HepG2 (cell line): ENCODE measurements around the gene MAML1. TPM values are rescaled to one million over a fixed set of nuclear protein-coding genes. Genes with fewer than 3 reads are reported as not detected.
A peak's percentile ranks its signal among the peaks of the same experiment; 100 is the strongest.

Experiments
- BORCS8-MEF2B ChIP-seq: sonication (generic); formaldehyde crosslinking; IDR thresholded peaks from 2 replicates; pipeline ENCODE4 v1.8.0; 2022; ENCODE audit warnings: mild to moderate bottlenecking, missing genetic modification reagents
- NFE2L1 ChIP-seq: sonication (generic); formaldehyde crosslinking; IDR thresholded peaks from 2 replicates; pipeline ENCODE4 v1.4.0; 2020; ENCODE audit warnings: missing genetic modification reagents, mild to moderate bottlenecking, borderline replicate concordance
- REXO4 ChIP-seq: sonication (generic); formaldehyde crosslinking; IDR thresholded peaks from 2 replicates; pipeline ENCODE4 v1.8.0; 2022; ENCODE audit warnings: missing genetic modification reagents, mild to moderate bottlenecking, borderline replicate concordance
- SOX13 ChIP-seq, 3 experiments: fragments of 450-650 bp in 1 of 3; sonication (generic) in 1 of 3; formaldehyde crosslinking in 1 of 3; IDR thresholded peaks in 2 of 3; conservative IDR thresholded peaks in 1 of 3; 2 replicates each; pipeline versions ENCODE4 v1.5.0 to v1.6.1; 2016 to 2020; ENCODE audit warnings: antibody characterized with exemption in 1 of 3, mild to moderate bottlenecking in 1 of 3, missing compliant biosample characterization in 1 of 3, missing genetic modification reagents in 1 of 3, moderate library complexity in 1 of 3
- TAF15 ChIP-seq: fragments of 200-400 bp; formaldehyde crosslinking; IDR thresholded peaks from one replicate; pipeline ENCODE4 v1.6.1; 2018; ENCODE audit warnings: mild to moderate bottlenecking, low read depth, low read length; ENCODE audit not compliant: poor library complexity, severe bottlenecking
- TEAD2 ChIP-seq: sonication (generic); formaldehyde crosslinking; IDR thresholded peaks from 2 replicates; pipeline ENCODE4 v1.9.0; 2021; ENCODE audit warnings: missing genetic modification reagents
- ZFX ChIP-seq: sonication (generic); formaldehyde crosslinking; IDR thresholded peaks from 2 replicates; pipeline ENCODE4 v1.4.0; 2020; ENCODE audit warnings: mild to moderate bottlenecking, low read depth, missing genetic modification reagents, moderate library complexity
- ZKSCAN1 ChIP-seq: fragments of 150-350 bp; IDR thresholded peaks from 2 replicates; pipeline ENCODE4 v1.6.1; 2014; ENCODE audit warnings: low read length
- ZNF138 ChIP-seq: sonication (generic); formaldehyde crosslinking; IDR thresholded peaks from 2 replicates; pipeline ENCODE4 v1.5.0; 2020; ENCODE audit warnings: mild to moderate bottlenecking, low read depth, missing genetic modification reagents
- ZNF354B ChIP-seq: sonication (generic); formaldehyde crosslinking; IDR thresholded peaks from 2 replicates; pipeline ENCODE4 v1.8.0; 2022; ENCODE audit warnings: mild to moderate bottlenecking, missing genetic modification reagents
- ZNF558 ChIP-seq: sonication (generic); formaldehyde crosslinking; IDR thresholded peaks from 2 replicates; pipeline ENCODE4 v1.9.0; 2022; ENCODE audit warnings: mild to moderate bottlenecking, missing genetic modification reagents, borderline replicate concordance
- polyA plus RNA-seq, 8 experiments: library from polyadenylated mRNA; depleted of rRNA in 3 of 8; stranded (reverse) in 7 of 8; unstranded in 1 of 8; fragments of >200 nt; fragmentation: Illumina TruSeq in 4 of 8; extraction: Trizol in 4 of 8; gene quantifications; 2 replicates each; pipeline versions ENCODE4 v1.2.1 to v1.2.3, GENCODE V29; 2011 to 2016; ENCODE audit warnings: low read depth in 4 of 8, missing spikeins in 1 of 8, mixed read lengths in 1 of 8; ENCODE audit not compliant: insufficient read depth in 1 of 8
- total RNA-seq, 5 experiments: library from RNA; depleted of rRNA; stranded (reverse); fragments of >200 nt; fragmentation: Illumina TruSeq; extraction: Trizol; gene quantifications; 2 replicates each; pipeline ENCODE4 v1.2.3, GENCODE V29; 2016; ENCODE audit warnings: low read depth in 1 of 5
- TF ChIP-seq, protein P1 (sequence below): sonication (generic); formaldehyde crosslinking; IDR thresholded peaks from 2 replicates; pipeline ENCODE4 v1.5.1; 2020; ENCODE audit warnings: mild to moderate bottlenecking, moderate library complexity, missing genetic modification reagents
- TF ChIP-seq, protein P2 (sequence below): sonication (generic); formaldehyde crosslinking; IDR thresholded peaks from 2 replicates; pipeline ENCODE4 v1.4.0; 2020; ENCODE audit warnings: mild to moderate bottlenecking, missing genetic modification reagents
- TF ChIP-seq, protein P3 (sequence below): sonication (generic); formaldehyde crosslinking; IDR thresholded peaks from 2 replicates; pipeline ENCODE4 v1.5.1; 2020; ENCODE audit warnings: mild to moderate bottlenecking, missing genetic modification reagents, moderate library complexity
- TF ChIP-seq, protein P4 (sequence below): sonication (generic); formaldehyde crosslinking; IDR thresholded peaks from 2 replicates; pipeline ENCODE4 v1.4.0; 2020; ENCODE audit warnings: missing genetic modification reagents, low read depth, mild to moderate bottlenecking, borderline replicate concordance
- TF ChIP-seq, protein P5 (sequence below): sonication (generic); formaldehyde crosslinking; IDR thresholded peaks from 2 replicates; pipeline ENCODE4 v1.8.0; 2022; ENCODE audit warnings: mild to moderate bottlenecking, missing genetic modification reagents, moderate library complexity

Gene MAML1
- total and polyA plus RNA-seq, 2 of the 13 experiments (the other 11 are each of a cell fraction or from before 2014, with no cell fraction given) = 10.0 to 10.8 TPM

DNA sequence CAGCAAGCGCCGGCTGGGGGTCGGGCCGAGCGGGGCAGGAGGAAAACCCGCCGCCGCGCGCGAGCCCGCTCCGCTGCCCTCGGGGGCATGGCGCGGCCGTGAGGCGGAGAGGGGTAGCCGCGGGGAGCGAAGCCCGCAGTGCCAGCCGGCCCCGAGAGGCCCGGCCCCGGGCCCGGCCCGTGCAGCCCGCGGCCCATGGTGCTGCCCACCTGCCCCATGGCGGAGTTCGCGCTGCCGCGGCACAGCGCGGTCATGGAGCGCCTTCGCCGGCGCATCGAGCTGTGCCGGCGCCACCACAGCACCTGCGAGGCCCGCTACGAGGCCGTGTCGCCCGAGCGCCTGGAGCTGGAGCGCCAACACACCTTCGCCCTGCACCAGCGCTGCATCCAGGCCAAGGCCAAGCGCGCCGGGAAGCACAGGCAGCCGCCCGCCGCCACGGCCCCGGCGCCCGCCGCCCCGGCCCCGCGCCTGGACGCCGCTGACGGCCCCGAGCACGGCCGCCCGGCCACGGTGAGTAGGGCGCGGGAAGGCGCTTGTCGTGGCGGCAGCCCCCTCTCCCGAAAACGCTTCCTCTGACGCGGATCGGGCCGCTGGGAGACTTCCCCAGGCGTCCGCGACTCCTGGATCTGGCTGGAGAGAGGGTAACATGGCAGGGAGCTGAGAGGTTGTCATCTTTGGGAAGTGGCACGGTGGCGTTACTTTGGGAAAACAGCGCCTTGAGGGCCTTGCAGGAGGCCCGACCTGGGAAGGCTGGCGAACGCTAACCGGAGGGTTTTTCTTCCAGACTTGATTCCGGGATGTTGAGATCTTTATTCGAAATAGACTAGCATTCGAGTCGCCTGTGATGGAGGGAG, 523 bp downstream of the MAML1 start (continued):
- TF ChIP-seq ZNF558 (CRISPR knock-in tag) (0 out of 2 replicates have a peak, but pooled peaks have one; percentile 40), ZNF138 (CRISPR knock-in tag) (peak; percentile 79; the same call in 1 of the 2 replicates), TAF15 (no peak), REXO4 (CRISPR knock-in tag) (no peak), NFE2L1 (CRISPR knock-in tag) (no peak), SOX13 (IDR thresholded peaks at IDR 0.05) (no peak), SOX13 (CRISPR knock-in tag; conservative IDR thresholded peaks at IDR 0.05 in 1 of 2, IDR thresholded peaks at IDR 0.05 in 1 of 2) (no peak), ZFX (peak; percentile 62), ZKSCAN1 (no peak), TEAD2 (CRISPR knock-in tag) (0 out of 2 replicates have a peak, but pooled peaks have one; percentile 34), BORCS8-MEF2B (CRISPR knock-in tag) (0 out of 2 replicates have a peak, but pooled peaks have one; percentile 32), ZNF354B (CRISPR knock-in tag) (no peak)
- TF ChIP-seq, protein P1, sequence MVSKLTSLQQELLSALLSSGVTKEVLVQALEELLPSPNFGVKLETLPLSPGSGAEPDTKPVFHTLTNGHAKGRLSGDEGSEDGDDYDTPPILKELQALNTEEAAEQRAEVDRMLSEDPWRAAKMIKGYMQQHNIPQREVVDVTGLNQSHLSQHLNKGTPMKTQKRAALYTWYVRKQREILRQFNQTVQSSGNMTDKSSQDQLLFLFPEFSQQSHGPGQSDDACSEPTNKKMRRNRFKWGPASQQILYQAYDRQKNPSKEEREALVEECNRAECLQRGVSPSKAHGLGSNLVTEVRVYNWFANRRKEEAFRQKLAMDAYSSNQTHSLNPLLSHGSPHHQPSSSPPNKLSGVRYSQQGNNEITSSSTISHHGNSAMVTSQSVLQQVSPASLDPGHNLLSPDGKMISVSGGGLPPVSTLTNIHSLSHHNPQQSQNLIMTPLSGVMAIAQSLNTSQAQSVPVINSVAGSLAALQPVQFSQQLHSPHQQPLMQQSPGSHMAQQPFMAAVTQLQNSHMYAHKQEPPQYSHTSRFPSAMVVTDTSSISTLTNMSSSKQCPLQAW (CRISPR knock-in tag) = no peak
- TF ChIP-seq, protein P2, sequence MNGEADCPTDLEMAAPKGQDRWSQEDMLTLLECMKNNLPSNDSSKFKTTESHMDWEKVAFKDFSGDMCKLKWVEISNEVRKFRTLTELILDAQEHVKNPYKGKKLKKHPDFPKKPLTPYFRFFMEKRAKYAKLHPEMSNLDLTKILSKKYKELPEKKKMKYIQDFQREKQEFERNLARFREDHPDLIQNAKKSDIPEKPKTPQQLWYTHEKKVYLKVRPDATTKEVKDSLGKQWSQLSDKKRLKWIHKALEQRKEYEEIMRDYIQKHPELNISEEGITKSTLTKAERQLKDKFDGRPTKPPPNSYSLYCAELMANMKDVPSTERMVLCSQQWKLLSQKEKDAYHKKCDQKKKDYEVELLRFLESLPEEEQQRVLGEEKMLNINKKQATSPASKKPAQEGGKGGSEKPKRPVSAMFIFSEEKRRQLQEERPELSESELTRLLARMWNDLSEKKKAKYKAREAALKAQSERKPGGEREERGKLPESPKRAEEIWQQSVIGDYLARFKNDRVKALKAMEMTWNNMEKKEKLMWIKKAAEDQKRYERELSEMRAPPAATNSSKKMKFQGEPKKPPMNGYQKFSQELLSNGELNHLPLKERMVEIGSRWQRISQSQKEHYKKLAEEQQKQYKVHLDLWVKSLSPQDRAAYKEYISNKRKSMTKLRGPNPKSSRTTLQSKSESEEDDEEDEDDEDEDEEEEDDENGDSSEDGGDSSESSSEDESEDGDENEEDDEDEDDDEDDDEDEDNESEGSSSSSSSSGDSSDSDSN (CRISPR knock-in tag) = peak; percentile 91
- TF ChIP-seq, protein P3, sequence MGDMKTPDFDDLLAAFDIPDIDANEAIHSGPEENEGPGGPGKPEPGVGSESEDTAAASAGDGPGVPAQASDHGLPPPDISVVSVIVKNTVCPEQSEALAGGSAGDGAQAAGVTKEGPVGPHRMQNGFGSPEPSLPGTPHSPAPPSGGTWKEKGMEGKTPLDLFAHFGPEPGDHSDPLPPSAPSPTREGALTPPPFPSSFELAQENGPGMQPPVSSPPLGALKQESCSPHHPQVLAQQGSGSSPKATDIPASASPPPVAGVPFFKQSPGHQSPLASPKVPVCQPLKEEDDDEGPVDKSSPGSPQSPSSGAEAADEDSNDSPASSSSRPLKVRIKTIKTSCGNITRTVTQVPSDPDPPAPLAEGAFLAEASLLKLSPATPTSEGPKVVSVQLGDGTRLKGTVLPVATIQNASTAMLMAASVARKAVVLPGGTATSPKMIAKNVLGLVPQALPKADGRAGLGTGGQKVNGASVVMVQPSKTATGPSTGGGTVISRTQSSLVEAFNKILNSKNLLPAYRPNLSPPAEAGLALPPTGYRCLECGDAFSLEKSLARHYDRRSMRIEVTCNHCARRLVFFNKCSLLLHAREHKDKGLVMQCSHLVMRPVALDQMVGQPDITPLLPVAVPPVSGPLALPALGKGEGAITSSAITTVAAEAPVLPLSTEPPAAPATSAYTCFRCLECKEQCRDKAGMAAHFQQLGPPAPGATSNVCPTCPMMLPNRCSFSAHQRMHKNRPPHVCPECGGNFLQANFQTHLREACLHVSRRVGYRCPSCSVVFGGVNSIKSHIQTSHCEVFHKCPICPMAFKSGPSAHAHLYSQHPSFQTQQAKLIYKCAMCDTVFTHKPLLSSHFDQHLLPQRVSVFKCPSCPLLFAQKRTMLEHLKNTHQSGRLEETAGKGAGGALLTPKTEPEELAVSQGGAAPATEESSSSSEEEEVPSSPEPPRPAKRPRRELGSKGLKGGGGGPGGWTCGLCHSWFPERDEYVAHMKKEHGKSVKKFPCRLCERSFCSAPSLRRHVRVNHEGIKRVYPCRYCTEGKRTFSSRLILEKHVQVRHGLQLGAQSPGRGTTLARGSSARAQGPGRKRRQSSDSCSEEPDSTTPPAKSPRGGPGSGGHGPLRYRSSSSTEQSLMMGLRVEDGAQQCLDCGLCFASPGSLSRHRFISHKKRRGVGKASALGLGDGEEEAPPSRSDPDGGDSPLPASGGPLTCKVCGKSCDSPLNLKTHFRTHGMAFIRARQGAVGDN (CRISPR knock-in tag) = peak; percentile 35
- TF ChIP-seq, protein P4, sequence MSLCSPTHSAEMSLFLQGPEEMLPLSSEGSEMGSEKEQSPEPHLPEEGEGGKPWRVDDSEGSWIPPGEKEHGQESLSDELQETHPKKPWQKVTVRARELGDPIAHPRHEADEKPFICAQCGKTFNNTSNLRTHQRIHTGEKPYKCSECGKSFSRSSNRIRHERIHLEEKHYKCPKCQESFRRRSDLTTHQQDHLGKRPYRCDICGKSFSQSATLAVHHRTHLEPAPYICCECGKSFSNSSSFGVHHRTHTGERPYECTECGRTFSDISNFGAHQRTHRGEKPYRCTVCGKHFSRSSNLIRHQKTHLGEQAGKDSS (CRISPR knock-in tag) = no peak
- TF ChIP-seq, protein P5, sequence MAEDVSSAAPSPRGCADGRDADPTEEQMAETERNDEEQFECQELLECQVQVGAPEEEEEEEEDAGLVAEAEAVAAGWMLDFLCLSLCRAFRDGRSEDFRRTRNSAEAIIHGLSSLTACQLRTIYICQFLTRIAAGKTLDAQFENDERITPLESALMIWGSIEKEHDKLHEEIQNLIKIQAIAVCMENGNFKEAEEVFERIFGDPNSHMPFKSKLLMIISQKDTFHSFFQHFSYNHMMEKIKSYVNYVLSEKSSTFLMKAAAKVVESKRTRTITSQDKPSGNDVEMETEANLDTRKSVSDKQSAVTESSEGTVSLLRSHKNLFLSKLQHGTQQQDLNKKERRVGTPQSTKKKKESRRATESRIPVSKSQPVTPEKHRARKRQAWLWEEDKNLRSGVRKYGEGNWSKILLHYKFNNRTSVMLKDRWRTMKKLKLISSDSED (CRISPR knock-in tag) = 0 out of 2 replicates have a peak, but pooled peaks have one; percentile 50
